GM21737 (cell line): ENCODE measurements around the gene GPATCH8.
"Not testable (repeated sequence)": the region's sequence is repeated elsewhere in the genome, so short reads cannot be mapped to it uniquely, and the experiment has no call there.

ENCODE experiments used
- ATAC-seq: cut with Tn5 transposase; IDR thresholded peaks from one replicate; pipeline ENCODE4 v1.9.1; 2021; ENCODE audit warnings: mild to moderate bottlenecking, moderate library complexity; ENCODE audit not compliant: unreplicated experiment

GPATCH8 gene

GRCh38 chr17:44503147-44504029 is at the start of gene GPATCH8:
GPATCH8 (minus strand) TSS chr17:44503406; CDS start chr17:44503370, 36 bp downstream.
- peak; percentile 83 for ATAC-seq

GRCh38 chr17:44552361-44552760 is 49.2 kb upstream of the GPATCH8 start:
- ATAC-seq = no peak

DNA sequence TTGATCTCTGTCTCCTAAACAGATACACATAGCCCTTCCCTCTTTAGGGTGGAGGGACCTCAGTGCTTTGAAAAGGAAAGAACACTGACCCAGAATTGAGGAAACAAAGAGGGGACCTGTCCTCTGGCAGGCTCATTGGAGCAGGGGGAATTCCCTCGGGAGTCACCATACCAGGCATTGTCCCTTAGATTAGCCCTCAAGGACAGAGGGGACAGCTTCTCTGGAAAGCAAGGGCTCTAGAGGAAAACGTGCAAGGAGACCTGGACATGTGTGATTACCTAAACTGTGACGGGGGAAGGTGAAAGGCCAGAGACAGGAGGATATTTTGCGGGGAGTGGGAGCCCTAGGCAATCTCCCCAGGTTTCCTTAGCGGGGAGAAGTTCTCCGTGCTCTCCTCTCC is 46.5 kb upstream of the GPATCH8 start:
- no peak for ATAC-seq

DNA sequence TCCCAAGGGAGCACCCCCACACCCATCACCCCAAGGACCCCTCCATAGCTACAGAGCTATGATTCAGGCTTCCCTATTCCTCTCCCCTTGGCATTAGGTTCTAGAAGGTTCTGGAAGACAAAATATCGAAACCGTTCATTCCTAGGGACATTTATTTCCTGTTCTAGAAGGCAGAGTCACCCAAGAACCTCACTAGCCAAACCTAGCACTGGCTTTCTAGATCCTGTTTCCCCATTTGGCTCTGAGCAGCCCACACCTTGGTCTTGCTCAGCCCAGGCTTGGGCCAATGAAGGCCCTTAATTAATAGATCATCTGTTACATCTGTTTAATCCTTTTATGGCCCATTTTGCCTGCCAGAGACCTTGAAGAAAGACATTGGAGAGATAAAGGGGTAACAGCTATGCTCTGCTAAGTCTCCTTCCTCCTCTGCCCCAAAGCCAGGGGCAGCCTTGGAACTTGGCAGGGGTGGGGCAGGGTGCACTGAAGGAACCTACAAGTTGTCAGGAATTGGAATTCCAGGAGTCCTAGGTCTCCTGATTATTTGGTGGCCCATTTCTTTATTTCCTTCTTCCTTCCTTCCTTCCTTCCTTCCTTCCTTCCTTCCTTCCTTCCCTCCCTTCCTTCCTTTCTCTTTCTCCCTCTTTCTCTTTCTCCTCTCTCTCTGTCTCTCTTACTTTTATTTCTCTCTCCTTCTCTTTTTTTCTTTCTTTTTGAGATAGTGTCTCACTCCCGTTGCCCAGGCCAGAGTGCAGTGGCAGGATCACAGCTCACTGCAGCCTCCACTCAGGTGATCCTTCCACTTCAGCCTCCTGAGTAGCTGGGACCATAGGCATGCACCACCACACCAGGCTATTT is 45.4 kb upstream of the GPATCH8 start:
- no peak for ATAC-seq

- ATAC-seq = no peak
Observed at GRCh38 chr17:44547625-44548267, 44.5 kb upstream of the GPATCH8 start.

DNA sequence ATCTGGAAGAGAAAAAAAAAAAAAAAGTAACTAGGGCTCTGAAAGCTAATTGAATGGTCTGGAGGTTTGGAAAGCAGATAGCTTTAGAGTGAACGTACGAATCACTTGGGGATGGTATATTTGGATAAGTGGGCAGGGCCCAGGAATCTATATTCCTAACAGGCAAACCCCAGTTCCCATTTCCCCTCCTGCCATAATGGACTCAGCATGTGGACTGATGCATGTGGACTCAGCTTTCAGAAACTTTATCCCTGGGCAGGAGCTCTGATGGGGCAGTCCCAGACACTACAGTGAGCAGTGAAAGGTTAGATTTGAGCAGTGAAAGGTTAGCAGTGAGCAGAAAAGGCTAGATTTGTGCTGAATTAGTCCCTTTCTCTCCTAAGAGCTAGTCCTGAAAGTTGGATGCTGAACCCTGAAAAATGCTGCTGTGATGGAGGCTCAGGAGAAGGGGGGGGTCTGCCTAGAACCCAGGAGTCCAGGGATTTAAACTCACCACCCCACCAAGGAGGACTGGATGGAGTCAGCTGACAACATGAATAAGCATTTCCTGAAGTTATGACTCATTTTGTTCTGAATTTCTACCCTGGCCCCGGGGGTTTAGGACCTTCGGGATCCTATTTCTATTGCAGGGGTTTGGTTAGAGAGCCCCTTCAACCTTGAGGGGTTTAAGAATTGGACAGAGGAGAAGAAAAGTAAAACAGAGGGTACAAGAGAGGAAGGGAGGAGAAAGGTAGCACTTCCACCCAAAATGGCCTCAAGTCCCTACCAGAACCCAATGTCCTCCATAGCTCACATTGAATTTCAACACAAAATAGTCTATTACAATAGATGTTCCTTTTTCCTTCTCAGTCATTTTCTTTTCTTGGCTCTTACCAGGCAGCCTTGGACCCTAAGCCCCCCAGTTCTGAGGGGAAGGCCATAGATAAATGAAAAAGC is 43.7 kb upstream of the GPATCH8 start:
- no peak for ATAC-seq

DNA sequence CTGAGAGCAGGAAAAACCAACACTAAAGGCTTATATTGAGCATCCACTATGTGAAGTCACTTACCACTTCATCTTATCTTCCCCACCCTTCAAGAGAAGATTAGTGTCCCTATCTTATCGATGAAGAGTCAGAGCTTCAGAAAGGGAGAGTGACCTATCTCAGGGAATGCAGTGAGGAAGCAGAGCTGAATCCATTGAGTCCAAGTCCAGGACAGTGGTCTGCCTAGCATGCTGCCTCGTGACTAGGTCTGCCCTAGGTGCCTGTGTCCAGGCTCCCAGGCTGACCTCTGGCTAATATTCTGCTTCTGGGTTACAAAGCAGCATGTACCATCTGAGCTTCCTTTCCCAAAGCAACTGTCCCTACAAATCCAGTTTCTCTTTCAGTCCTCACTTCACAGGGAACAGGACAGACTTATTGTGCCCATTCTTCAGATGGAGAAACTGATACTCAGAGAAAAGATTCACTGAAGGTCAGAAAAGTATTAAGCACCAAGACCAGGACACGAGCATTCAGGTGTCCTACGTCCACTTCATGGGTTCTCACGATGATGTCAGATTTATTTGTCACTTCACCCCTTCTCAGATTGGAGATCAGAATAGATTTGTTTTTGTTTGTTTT is 40.8 kb upstream of the GPATCH8 start:
- no peak for ATAC-seq

- ATAC-seq = no peak
Observed at GRCh38 chr17:44543213-44543904, 40.2 kb upstream of the GPATCH8 start.

- no peak for ATAC-seq
Observed at GRCh38 chr17:44541884-44542581, 38.8 kb upstream of the GPATCH8 start.

GRCh38 chr17:44540246-44541084 is 37.3 kb upstream of the GPATCH8 start:
- ATAC-seq = no peak

DNA sequence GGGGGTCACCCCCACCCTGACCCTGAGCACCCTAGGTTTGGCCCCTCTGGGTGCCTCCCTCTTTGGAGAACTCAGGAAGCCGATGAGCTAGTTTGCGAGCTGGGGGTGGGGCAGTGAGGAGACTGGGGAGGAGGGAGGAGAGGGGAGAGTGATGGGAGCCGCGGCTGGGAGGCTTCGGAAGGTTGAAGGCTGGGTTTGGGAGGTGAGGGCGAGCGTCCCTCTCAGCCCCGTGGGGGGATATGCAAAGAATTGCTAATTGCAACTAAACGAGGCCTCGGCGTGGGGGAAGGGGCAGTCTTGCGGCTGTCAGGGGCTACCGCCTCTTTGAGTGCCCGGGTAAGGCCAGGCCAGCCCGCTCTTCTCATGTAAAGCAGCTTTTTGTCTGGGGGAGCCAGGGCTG is 36.5 kb upstream of the GPATCH8 start:
- no peak for ATAC-seq

GRCh38 chr17:44537922-44538321 is 34.7 kb upstream of the GPATCH8 start:
- ATAC-seq = not testable (repeated sequence)

DNA sequence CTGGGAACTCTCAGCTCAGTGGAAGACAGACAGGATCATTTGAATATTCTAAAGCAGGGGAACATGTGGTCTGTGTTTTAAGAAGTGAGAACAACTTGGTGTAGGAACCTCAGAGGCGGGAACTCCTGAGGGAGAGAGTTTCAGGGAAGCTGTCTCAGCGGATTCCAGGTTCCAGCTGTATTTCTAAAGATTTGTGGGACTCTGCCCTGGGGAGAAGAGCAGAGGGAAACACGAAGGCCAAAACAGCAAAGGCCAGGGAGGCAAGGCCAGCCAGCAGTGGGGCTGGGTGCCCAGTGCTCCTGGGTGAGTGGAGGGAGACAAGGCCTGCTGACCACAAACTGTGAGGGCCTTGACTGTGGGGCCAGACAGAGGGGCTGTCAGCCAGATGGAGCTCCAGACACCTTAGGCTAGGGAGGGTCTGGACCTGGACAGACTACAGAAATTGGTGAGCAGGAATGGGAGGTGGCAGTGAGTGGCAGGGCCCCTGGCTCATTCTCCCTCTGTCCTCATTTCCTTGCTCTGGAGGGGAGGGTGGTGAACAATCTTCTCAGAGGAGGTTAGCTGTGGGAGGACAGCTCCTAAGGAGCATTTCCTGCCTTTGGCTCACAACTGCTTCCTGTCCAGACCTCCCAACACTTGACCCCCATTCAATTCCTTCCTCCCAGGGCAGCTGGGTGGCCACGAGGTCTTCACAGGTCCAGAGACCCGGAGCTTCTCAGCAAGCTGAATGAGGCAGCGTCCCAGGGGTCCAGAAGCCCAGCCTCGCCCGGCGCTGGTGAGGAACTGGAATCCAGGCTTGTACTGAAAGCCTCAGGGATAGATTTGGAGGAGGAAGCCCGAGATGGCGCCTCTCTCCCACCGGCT is 33.1 kb upstream of the GPATCH8 start:
- ATAC-seq = no peak

DNA sequence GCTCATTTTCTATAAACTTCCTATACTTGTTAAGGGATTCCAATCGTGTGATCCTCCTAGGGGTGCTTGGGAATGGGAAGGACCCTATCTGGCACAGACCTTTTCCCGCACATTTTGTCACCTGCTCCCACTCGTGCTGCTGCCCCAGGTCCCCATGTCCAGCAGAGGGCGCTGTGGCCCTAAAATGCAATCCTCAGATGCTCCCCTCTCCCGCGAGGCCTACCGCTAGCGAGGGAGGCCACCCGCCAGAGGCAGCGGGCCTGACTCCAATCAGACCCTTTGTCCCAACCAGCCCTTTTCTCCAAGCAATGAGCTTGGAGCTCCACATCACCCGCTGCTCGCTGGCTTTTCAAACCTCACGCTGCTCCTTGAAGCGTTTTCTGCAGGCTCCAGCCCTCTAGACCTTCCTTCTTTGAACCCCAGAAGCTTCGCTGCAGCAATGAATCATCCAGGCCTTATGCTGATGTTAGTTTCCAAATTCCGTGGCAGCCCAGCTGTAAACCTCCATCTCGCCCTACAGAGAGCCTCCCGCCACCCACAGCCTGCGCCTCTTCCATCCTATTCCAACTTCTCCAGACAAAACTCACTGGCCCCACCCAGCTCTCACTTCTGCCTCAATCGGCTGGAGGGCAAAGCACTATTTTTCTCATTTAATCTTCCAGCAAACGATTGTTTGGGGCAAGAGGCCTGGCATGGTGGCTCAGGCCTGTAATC is 30.5 kb upstream of the GPATCH8 start:
- no peak for ATAC-seq

DNA sequence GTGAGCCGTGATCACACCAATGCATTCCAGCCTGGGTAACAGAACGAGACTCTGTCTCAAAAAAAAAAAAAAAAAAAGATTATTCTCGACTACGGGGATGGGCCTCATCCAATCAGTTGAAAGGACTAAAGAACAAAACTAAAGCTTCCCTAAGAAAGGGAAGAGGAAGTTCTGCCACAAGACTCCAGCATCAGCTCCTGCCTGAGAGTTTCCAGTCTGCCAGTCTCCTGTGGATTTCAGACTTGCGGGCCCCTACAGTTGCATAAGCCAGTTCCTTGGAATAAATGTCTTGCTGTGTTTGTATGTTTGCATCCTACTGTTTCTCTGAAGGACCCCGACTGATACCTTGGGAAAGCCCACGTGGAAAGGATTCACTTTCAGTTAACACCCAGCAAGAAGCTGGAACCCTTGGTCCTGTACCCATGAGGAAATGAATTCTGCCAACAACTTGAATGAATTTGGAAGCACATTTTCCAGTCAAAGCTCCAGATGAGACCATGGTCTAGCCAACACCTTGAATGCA is 27.8 kb upstream of the GPATCH8 start:
- ATAC-seq = no peak

- ATAC-seq = no peak
Observed at GRCh38 chr17:44529864-44530263, 26.7 kb upstream of the GPATCH8 start.
